Tibial nerve (tissue), 4 donors: ENCODE measurements around the gene MC4R. TPM values are rescaled to one million over a fixed set of nuclear protein-coding genes. Genes with fewer than 3 reads are reported as not detected.

Experiments
- DNase-seq, 2 donors: peaks; one replicate each; pipeline ENCODE4 v3.0.0-alpha.2; 2019; ENCODE audit warnings: low spot score in 2 of 2
- H3K27ac ChIP-seq, 4 donors: fragments of 200-600 bp; sonication (generic) in 3 of 4; one replicate each; pipeline ENCODE4 v1.5.1; 2017 to 2019; ENCODE audit warnings: mild to moderate bottlenecking in 1 of 4
- H3K27me3 ChIP-seq, 2 donors: fragments of 200-600 bp; sonication (generic) in 1 of 2; one replicate each; pipeline versions ENCODE4 v1.5.1 to v1.6.0; 2017 to 2019
- H3K36me3 ChIP-seq, 3 donors: fragments of 200-600 bp; sonication (generic); one replicate each; pipeline ENCODE4 v1.5.1; 2018 to 2019
- H3K4me1 ChIP-seq, 4 donors: fragments of 200-600 bp; sonication (generic) in 3 of 4; one replicate each; pipeline ENCODE4 v1.5.1; 2017 to 2019
- H3K4me3 ChIP-seq, 4 donors: fragments of 200-600 bp; sonication (generic) in 3 of 4; one replicate each; pipeline ENCODE4 v1.5.1; 2017 to 2019; ENCODE audit warnings: mild to moderate bottlenecking in 1 of 4, moderate library complexity in 1 of 4
- H3K9me3 ChIP-seq, 4 donors: fragments of 200-600 bp; sonication (generic) in 3 of 4; one replicate each; pipeline ENCODE4 v1.5.1; 2017 to 2019
- EP300 ChIP-seq, 2 donors: sonication (generic); formaldehyde crosslinking; IDR thresholded peaks; one replicate each; pipeline ENCODE4 v1.6.1; 2017; ENCODE audit warnings: antibody characterized with exemption in 2 of 2, mild to moderate bottlenecking in 1 of 2
- POLR2A ChIP-seq, 2 donors: fragments of 450-650 bp; IDR thresholded peaks; one replicate each; pipeline ENCODE4 v1.6.1; 2017; ENCODE audit warnings: antibody characterized with exemption in 2 of 2, mild to moderate bottlenecking in 2 of 2, moderate library complexity in 2 of 2
- WGBS, 2 donors: methylation state at CpG; one replicate each; pipeline ENCODE4 v1.1.5; 2018; 5-methylcytosine and 5-hydroxymethylcytosine counted together
- total RNA-seq, 4 donors: library from RNA; depleted of rRNA; stranded (reverse); fragments of >200 nt; gene quantifications; one replicate each; pipeline ENCODE4 v1.1.0, GENCODE V29; 2016
- TF ChIP-seq, protein P1 (sequence below), 5 experiments: fragments of 200-600 bp in 3 of 5; fragments of 450-650 bp in 2 of 5; sonication (generic) in 3 of 5; IDR thresholded peaks; one replicate each; pipeline ENCODE4 v1.5.1; 2016 to 2019; ENCODE audit warnings: antibody characterized with exemption in 5 of 5, mild to moderate bottlenecking in 3 of 5, moderate library complexity in 2 of 5

The MC4R gene
- total RNA-seq, 4 donors from 2014 or later: not detected

DNA sequence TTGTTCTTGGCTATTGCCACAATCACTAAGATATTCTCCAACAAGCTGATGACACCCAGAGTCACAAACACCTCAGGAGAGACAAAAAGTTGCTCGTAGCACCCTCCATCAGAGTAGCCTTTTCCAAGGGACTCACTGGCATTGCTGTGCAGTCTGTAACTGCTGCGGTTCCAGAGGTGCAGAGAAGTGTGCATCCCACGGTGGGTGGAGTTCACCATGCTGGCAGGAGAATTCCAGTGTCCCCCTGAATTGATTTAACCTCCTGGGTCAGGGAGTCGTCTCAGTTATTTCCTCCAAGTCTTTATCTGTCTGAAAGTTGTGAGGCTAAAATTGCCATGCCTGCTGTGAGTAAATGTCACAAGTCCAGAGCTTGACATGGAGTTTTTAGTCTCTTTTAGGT is 443 bp downstream of the MC4R start:
- no peaks in the 10 kb centered on the region for H3K9me3 ChIP-seq
- no peak for DNase-seq
- H3K36me3 ChIP-seq: no peaks in the 10 kb centered on the region
- 26 to 42% methylated on average over 4 of the region's 4 CpGs for WGBS, 2 donors
- no peaks in the 10 kb centered on the region for H3K27me3 ChIP-seq
- peaks cover 0 to 9% (median 0%) of the 10 kb centered on the region in 4 donors for H3K4me1 ChIP-seq
- no peak overlapping the region for H3K27ac ChIP-seq
- H3K4me3 ChIP-seq: no peak overlapping the region
- no peak for TF ChIP-seq POLR2A (IDR thresholded peaks at IDR 0.05)
- no peak for TF ChIP-seq EP300 (IDR thresholded peaks at IDR 0.05)

- H3K36me3 ChIP-seq: no peaks in the 10 kb centered on the region
- H3K27ac ChIP-seq: no peak overlapping the region
- no peak overlapping the region for H3K4me3 ChIP-seq
- H3K9me3 ChIP-seq: no peaks in the 10 kb centered on the region
- no peaks in the 10 kb centered on the region for H3K27me3 ChIP-seq
- WGBS, 2 donors: 71 to 90% methylated on average over 1 of the region's 1 CpG
- DNase-seq: no peak
- no peaks in the 10 kb centered on the region for H3K4me1 ChIP-seq
- TF ChIP-seq, protein P1, sequence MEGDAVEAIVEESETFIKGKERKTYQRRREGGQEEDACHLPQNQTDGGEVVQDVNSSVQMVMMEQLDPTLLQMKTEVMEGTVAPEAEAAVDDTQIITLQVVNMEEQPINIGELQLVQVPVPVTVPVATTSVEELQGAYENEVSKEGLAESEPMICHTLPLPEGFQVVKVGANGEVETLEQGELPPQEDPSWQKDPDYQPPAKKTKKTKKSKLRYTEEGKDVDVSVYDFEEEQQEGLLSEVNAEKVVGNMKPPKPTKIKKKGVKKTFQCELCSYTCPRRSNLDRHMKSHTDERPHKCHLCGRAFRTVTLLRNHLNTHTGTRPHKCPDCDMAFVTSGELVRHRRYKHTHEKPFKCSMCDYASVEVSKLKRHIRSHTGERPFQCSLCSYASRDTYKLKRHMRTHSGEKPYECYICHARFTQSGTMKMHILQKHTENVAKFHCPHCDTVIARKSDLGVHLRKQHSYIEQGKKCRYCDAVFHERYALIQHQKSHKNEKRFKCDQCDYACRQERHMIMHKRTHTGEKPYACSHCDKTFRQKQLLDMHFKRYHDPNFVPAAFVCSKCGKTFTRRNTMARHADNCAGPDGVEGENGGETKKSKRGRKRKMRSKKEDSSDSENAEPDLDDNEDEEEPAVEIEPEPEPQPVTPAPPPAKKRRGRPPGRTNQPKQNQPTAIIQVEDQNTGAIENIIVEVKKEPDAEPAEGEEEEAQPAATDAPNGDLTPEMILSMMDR (IDR thresholded peaks at IDR 0.05): no peak
- TF ChIP-seq POLR2A (IDR thresholded peaks at IDR 0.05) (no peak), EP300 (IDR thresholded peaks at IDR 0.05) (no peak)
Measured at GRCh38 chr18:60358516-60358915, 14.1 kb downstream of the MC4R start.

DNA sequence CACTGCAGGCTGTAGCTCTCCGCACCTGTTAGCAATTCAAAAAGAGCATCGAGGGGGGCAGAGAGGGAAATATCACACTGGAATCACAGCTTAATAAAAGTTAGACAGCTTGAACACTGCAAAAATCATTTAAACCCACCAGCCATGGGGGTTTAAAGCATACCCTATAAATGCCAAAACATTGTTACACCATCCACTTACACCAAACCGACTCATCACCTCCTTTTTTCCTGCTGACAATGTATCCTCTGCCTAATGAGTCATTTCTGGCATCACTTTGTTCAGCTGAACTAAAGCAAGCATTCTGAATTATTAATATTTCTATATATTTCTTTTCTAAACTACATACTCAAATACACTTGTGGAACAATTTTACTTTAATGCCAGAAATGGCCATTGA is 21.6 kb downstream of the MC4R start:
- H3K4me1 ChIP-seq: no peaks in the 10 kb centered on the region
- H3K36me3 ChIP-seq: no peaks in the 10 kb centered on the region
- no peak for DNase-seq
- no peak overlapping the region for H3K27ac ChIP-seq
- H3K27me3 ChIP-seq: no peaks in the 10 kb centered on the region
- no peak for TF ChIP-seq EP300 (IDR thresholded peaks at IDR 0.05)
- TF ChIP-seq POLR2A (IDR thresholded peaks at IDR 0.05): no peak
- TF ChIP-seq, protein P1 (IDR thresholded peaks at IDR 0.05): no peak
- no peaks in the 10 kb centered on the region for H3K9me3 ChIP-seq
- 57 to 66% methylated on average over 3 of the region's 3 CpGs for whole genome bisulfite sequencing, 2 donors
- no peak overlapping the region for H3K4me3 ChIP-seq

GRCh38 chr18:60350150-60350549 is 22.4 kb downstream of the MC4R start:
- no peaks in the 10 kb centered on the region for H3K4me1 ChIP-seq
- 59 to 69% methylated on average over 1 of the region's 1 CpG for WGBS, 2 donors

GRCh38 chr18:60347526-60348045 is 25.0 kb downstream of the MC4R start:
- H3K36me3 ChIP-seq: no peaks in the 10 kb centered on the region
- no peak overlapping the region for H3K4me3 ChIP-seq
- no peak overlapping the region for H3K27ac ChIP-seq
- H3K4me1 ChIP-seq: no peaks in the 10 kb centered on the region
- DNase-seq: no peak
- no peaks in the 10 kb centered on the region for H3K27me3 ChIP-seq
- no peaks in the 10 kb centered on the region for H3K9me3 ChIP-seq
- TF ChIP-seq POLR2A (IDR thresholded peaks at IDR 0.05) (no peak), EP300 (IDR thresholded peaks at IDR 0.05) (no peak)
- TF ChIP-seq, protein P1 (IDR thresholded peaks at IDR 0.05): no peak
- 87 to 89% methylated on average over 4 of the region's 4 CpGs for WGBS, 2 donors

More at GRCh38 chr18:60350150-60350549, 22.4 kb downstream of the MC4R start:
- no peak for DNase-seq
- Histone ChIP-seq H3K27me3 (no peaks in the 10 kb centered on the region), H3K27ac (no peak overlapping the region), H3K4me3 (no peak overlapping the region), H3K9me3 (no peaks in the 10 kb centered on the region), H3K36me3 (no peaks in the 10 kb centered on the region)
- no peak for TF ChIP-seq EP300 (IDR thresholded peaks at IDR 0.05)
- TF ChIP-seq, protein P1 (IDR thresholded peaks at IDR 0.05): no peak
- no peak for TF ChIP-seq POLR2A (IDR thresholded peaks at IDR 0.05)

- TF ChIP-seq, protein P1 (IDR thresholded peaks at IDR 0.05): no peak
- no peak for TF ChIP-seq EP300 (IDR thresholded peaks at IDR 0.05)
- no peak for TF ChIP-seq POLR2A (IDR thresholded peaks at IDR 0.05)
- H3K4me3 ChIP-seq: no peak overlapping the region
- H3K4me1 ChIP-seq: no peaks in the 10 kb centered on the region
- WGBS, 2 donors: 52 to 59% methylated on average over 1 of the region's 1 CpG
- DNase-seq: no peak
- H3K9me3 ChIP-seq: no peaks in the 10 kb centered on the region
- no peaks in the 10 kb centered on the region for H3K36me3 ChIP-seq
- no peaks in the 10 kb centered on the region for H3K27me3 ChIP-seq
- H3K27ac ChIP-seq: no peak overlapping the region
Measured at GRCh38 chr18:60339018-60339417, 33.6 kb downstream of the MC4R start.
